Liver (tissue), 9 donors: ENCODE results near the gene CDK17. TPM values are rescaled to one million over a fixed set of nuclear protein-coding genes. Genes with fewer than 3 reads are reported as not detected.

ENCODE experiments used
- DNase-seq: peaks from one replicate; pipeline ENCODE4 v3.0.0-alpha.2; 2017; ENCODE audit warnings: low spot score
- H3K27ac ChIP-seq, 2 donors: one replicate each; pipeline ENCODE4 v1.7.0; 2013; ENCODE audit warnings: inconsistent platforms in 2 of 2, low read length in 2 of 2, control low read depth in 1 of 2, low read depth in 1 of 2, mild to moderate bottlenecking in 1 of 2
- H3K27me3 ChIP-seq, 4 donors: one replicate each; pipeline versions ENCODE4 v1.6.1 to v1.7.0; 2013; ENCODE audit warnings: low read length in 3 of 4, inconsistent platforms in 1 of 4, mild to moderate bottlenecking in 1 of 4, moderate library complexity in 1 of 4; ENCODE audit not compliant: control insufficient read depth in 4 of 4, insufficient read depth in 4 of 4
- H3K36me3 ChIP-seq, 4 donors: one replicate each; pipeline versions ENCODE4 v1.6.1 to v1.7.0; 2013; ENCODE audit warnings: low read length in 3 of 4, mild to moderate bottlenecking in 3 of 4, low read depth in 1 of 4, moderate library complexity in 1 of 4; ENCODE audit not compliant: control insufficient read depth in 4 of 4, insufficient read depth in 3 of 4
- H3K4me1 ChIP-seq, 4 donors: one replicate each; pipeline versions ENCODE4 v1.6.1 to v1.7.0; 2013; ENCODE audit warnings: low read length in 3 of 4, mild to moderate bottlenecking in 3 of 4, moderate library complexity in 1 of 4; ENCODE audit not compliant: control insufficient read depth in 4 of 4, insufficient read depth in 4 of 4
- H3K4me3 ChIP-seq, 3 donors: one replicate each; pipeline versions ENCODE4 v1.6.1 to v1.7.0; 2013; ENCODE audit warnings: low read length in 3 of 3, control low read depth in 1 of 3, low read depth in 1 of 3, mild to moderate bottlenecking in 1 of 3
- H3K9ac ChIP-seq, 2 donors: one replicate each; pipeline ENCODE4 v1.7.0; 2013; ENCODE audit warnings: low read length in 2 of 2, mild to moderate bottlenecking in 2 of 2, moderate library complexity in 2 of 2, control low read depth in 1 of 2, low read depth in 1 of 2
- H3K9me3 ChIP-seq, 4 donors: one replicate each; pipeline versions ENCODE4 v1.6.1 to v1.7.0; 2013; ENCODE audit warnings: low read length in 3 of 4; ENCODE audit not compliant: control insufficient read depth in 4 of 4
- EGR1 ChIP-seq, 2 donors: IDR thresholded peaks; 2 replicates each; pipeline ENCODE4 v1.6.1; 2016 to 2018; ENCODE audit warnings: antibody characterized with exemption in 2 of 2, low read depth in 2 of 2
- FOXA1 ChIP-seq: IDR thresholded peaks from 2 replicates; pipeline ENCODE4 v1.6.1; 2016; ENCODE audit warnings: antibody characterized with exemption
- FOXA2 ChIP-seq: IDR thresholded peaks from 2 replicates; pipeline ENCODE4 v1.6.1; 2016; ENCODE audit warnings: antibody characterized with exemption
- GABPA ChIP-seq, 2 donors: IDR thresholded peaks in 1 of 2; conservative IDR thresholded peaks in 1 of 2; 2 replicates each; pipeline ENCODE4 v1.6.1; 2016; ENCODE audit warnings: antibody characterized with exemption in 2 of 2, mild to moderate bottlenecking in 1 of 2, moderate library complexity in 1 of 2
- HNF4A ChIP-seq, 2 donors: conservative IDR thresholded peaks; 2 replicates each; pipeline ENCODE4 v1.6.1; 2016; ENCODE audit warnings: antibody characterized with exemption in 2 of 2, mild to moderate bottlenecking in 2 of 2
- HNF4G ChIP-seq: IDR thresholded peaks from 2 replicates; pipeline ENCODE4 v1.6.1; 2016; ENCODE audit warnings: antibody characterized with exemption
- JUND ChIP-seq, 2 donors: IDR thresholded peaks; 2 replicates each; pipeline ENCODE4 v1.6.1; 2016; ENCODE audit warnings: antibody characterized with exemption in 2 of 2
- NR2F2 ChIP-seq: IDR thresholded peaks from 2 replicates; pipeline ENCODE4 v1.6.1; 2016; ENCODE audit warnings: antibody characterized with exemption
- RAD21 ChIP-seq, 2 donors: IDR thresholded peaks; 2 replicates each; pipeline ENCODE4 v1.6.1; 2016; ENCODE audit warnings: antibody characterized with exemption in 2 of 2, mild to moderate bottlenecking in 2 of 2
- REST ChIP-seq: IDR thresholded peaks from 2 replicates; pipeline ENCODE4 v1.6.1; 2016; ENCODE audit warnings: antibody characterized with exemption, mild to moderate bottlenecking
- RXRA ChIP-seq, 2 donors: IDR thresholded peaks; 2 replicates each; pipeline ENCODE4 v1.6.1; 2017 to 2018; ENCODE audit warnings: antibody characterized with exemption in 2 of 2, mild to moderate bottlenecking in 1 of 2
- SP1 ChIP-seq: IDR thresholded peaks from 2 replicates; pipeline ENCODE4 v1.6.1; 2018; ENCODE audit warnings: antibody characterized with exemption, mild to moderate bottlenecking
- TAF1 ChIP-seq: conservative IDR thresholded peaks from 2 replicates; pipeline ENCODE4 v1.6.1; 2016; ENCODE audit warnings: antibody characterized with exemption, mild to moderate bottlenecking
- YY1 ChIP-seq: IDR thresholded peaks from 2 replicates; pipeline ENCODE4 v1.6.1; 2016; ENCODE audit warnings: antibody characterized with exemption, mild to moderate bottlenecking
- ZBTB33 ChIP-seq: IDR thresholded peaks from 2 replicates; pipeline ENCODE4 v1.6.1; 2016; ENCODE audit warnings: antibody characterized with exemption
- WGBS: extraction: QIAGEN DNeasy Blood & Tissue Kit; methylation state at CpG from one replicate; pipeline ENCODE4 v1.1.7; 2013; 5-methylcytosine and 5-hydroxymethylcytosine counted together
- polyA plus RNA-seq, 2 donors: library from polyadenylated mRNA; stranded (reverse) in 1 of 2; unstranded in 1 of 2; fragments of 200-250 nt in 1 of 2; fragments of >200 nt in 1 of 2; fragmentation: Nextera tagmentation in 1 of 2; extraction: Ambion mirVana in 1 of 2; gene quantifications; one replicate each; pipeline versions ENCODE4 v1.2.1 to v1.2.3, GENCODE V29; 2013 to 2015
- total RNA-seq, 2 donors: library from RNA; depleted of rRNA; stranded (reverse); fragments of >200 nt; gene quantifications; one replicate each; pipeline ENCODE4 v1.2.3, GENCODE V29; 2014
- TF ChIP-seq, protein P1 (sequence below): fragments of 150-350 bp; IDR thresholded peaks from 2 replicates; pipeline ENCODE4 v1.5.1; 2017; ENCODE audit warnings: improper control_type of control experiment, low read depth, low read length; ENCODE audit not compliant: missing input control
- TF ChIP-seq, protein P2 (sequence below): IDR thresholded peaks from 2 replicates; pipeline ENCODE4 v1.6.1; 2016; ENCODE audit warnings: antibody characterized with exemption
- TF ChIP-seq, protein P3 (sequence below): IDR thresholded peaks from 2 replicates; pipeline ENCODE4 v1.6.1; 2016; ENCODE audit warnings: antibody characterized with exemption
- donor health status: healthy.
- donor health status: healthy.
- donor health status: healthy.
- donor health status: healthy.
- donor health status: healthy.

CDK17 gene
- total and polyA plus RNA-seq, 4 donors: 4.8 to 25.2 (median 14.9) TPM

GRCh38 chr12:96371790-96372699 lies 28.2 kb downstream of the CDK17 start:
- peaks cover 4 to 11% (median 8%) of the 10 kb centered on the region in 4 donors for H3K4me1 ChIP-seq
- H3K9me3 ChIP-seq: no peaks in the 10 kb centered on the region
- H3K4me3 ChIP-seq: no peak overlapping the region
- H3K27me3 ChIP-seq: no peaks in the 10 kb centered on the region
- no peak for TF ChIP-seq HNF4A (conservative IDR thresholded peaks at IDR 0.05)
- TF ChIP-seq YY1: no peak
- no peak for TF ChIP-seq EGR1 (IDR thresholded peaks at IDR 0.05; ENCODE audit: low read depth in 2 of 2)
- TF ChIP-seq GABPA (IDR thresholded peaks at IDR 0.05 in 1 of 2, conservative IDR thresholded peaks at IDR 0.05 in 1 of 2): no peak
- no peak for TF ChIP-seq HNF4G
- no peak for TF ChIP-seq FOXA2
- TF ChIP-seq, protein P1, sequence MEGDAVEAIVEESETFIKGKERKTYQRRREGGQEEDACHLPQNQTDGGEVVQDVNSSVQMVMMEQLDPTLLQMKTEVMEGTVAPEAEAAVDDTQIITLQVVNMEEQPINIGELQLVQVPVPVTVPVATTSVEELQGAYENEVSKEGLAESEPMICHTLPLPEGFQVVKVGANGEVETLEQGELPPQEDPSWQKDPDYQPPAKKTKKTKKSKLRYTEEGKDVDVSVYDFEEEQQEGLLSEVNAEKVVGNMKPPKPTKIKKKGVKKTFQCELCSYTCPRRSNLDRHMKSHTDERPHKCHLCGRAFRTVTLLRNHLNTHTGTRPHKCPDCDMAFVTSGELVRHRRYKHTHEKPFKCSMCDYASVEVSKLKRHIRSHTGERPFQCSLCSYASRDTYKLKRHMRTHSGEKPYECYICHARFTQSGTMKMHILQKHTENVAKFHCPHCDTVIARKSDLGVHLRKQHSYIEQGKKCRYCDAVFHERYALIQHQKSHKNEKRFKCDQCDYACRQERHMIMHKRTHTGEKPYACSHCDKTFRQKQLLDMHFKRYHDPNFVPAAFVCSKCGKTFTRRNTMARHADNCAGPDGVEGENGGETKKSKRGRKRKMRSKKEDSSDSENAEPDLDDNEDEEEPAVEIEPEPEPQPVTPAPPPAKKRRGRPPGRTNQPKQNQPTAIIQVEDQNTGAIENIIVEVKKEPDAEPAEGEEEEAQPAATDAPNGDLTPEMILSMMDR: no peak
- no peak for TF ChIP-seq JUND (IDR thresholded peaks at IDR 0.05)
- TF ChIP-seq, protein P2, sequence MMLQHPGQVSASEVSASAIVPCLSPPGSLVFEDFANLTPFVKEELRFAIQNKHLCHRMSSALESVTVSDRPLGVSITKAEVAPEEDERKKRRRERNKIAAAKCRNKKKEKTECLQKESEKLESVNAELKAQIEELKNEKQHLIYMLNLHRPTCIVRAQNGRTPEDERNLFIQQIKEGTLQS: no peak
- no peak for TF ChIP-seq TAF1
- no peak for TF ChIP-seq ZBTB33
- TF ChIP-seq, protein P3, sequence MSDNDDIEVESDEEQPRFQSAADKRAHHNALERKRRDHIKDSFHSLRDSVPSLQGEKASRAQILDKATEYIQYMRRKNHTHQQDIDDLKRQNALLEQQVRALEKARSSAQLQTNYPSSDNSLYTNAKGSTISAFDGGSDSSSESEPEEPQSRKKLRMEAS: no peak
- no peak for TF ChIP-seq SP1
- TF ChIP-seq FOXA1: no peak
- no peak overlapping the region for H3K27ac ChIP-seq
- DNase-seq: no peak
- WGBS: 88% methylated on average over 2 of the region's 2 CpGs
- no peaks in the 10 kb centered on the region for H3K36me3 ChIP-seq
- H3K9ac ChIP-seq: no peak overlapping the region

- Histone ChIP-seq H3K27me3 (no peaks in the 10 kb centered on the region), H3K4me3 (no peak overlapping the region), H3K9ac (no peak overlapping the region), H3K9me3 (no peaks in the 10 kb centered on the region), H3K36me3 (no peaks in the 10 kb centered on the region), H3K4me1 (peaks cover 4 to 11% (median 8%) of the 10 kb centered on the region in 4 donors), H3K27ac (no peak overlapping the region)
- WGBS: 77% methylated on average over 5 of the region's 5 CpGs
- peak; percentile 54 for DNase-seq
- TF ChIP-seq HNF4G: no peak
- no peak for TF ChIP-seq TAF1
- no peak for TF ChIP-seq EGR1 (IDR thresholded peaks at IDR 0.05; ENCODE audit: low read depth in 2 of 2)
- TF ChIP-seq REST: no peak
- no peak for TF ChIP-seq SP1
- no peak for TF ChIP-seq GABPA (IDR thresholded peaks at IDR 0.05 in 1 of 2, conservative IDR thresholded peaks at IDR 0.05 in 1 of 2)
- TF ChIP-seq, protein P3: no peak
- no peak for TF ChIP-seq YY1
- TF ChIP-seq NR2F2: no peak
- no peak for TF ChIP-seq HNF4A (conservative IDR thresholded peaks at IDR 0.05)
- no peak for TF ChIP-seq FOXA2
- no peak for TF ChIP-seq RXRA (IDR thresholded peaks at IDR 0.05)
- TF ChIP-seq ZBTB33: no peak
- TF ChIP-seq RAD21 (IDR thresholded peaks at IDR 0.05): no peak
- TF ChIP-seq JUND (IDR thresholded peaks at IDR 0.05): no peak
Measured at GRCh38 chr12:96371138-96371789, 29.0 kb downstream of the CDK17 start.
